SK-N-SH (cell line): Measurements from ENCODE around the gene PERM1.
A peak's percentile ranks its signal among the peaks of the same experiment; 100 is the strongest.

Experiments
- CHD2 ChIP-seq: fragments of 150-350 bp; IDR thresholded peaks from 2 replicates; pipeline ENCODE4 v1.6.1; 2018; ENCODE audit warnings: low read length; ENCODE audit not compliant: partially characterized antibody
- JUND ChIP-seq: IDR thresholded peaks from 2 replicates; pipeline ENCODE4 v1.4.0; 2012
- POLR2AphosphoS5 ChIP-seq: IDR thresholded peaks from 2 replicates; pipeline ENCODE4 v1.6.1; 2012; ENCODE audit warnings: low read depth, low read length
- RCOR1 ChIP-seq: fragments of 150-350 bp; IDR thresholded peaks from 2 replicates; pipeline ENCODE4 v1.6.1; 2017; ENCODE audit warnings: antibody characterized with exemption, low read length
- SIN3A ChIP-seq: IDR thresholded peaks from 2 replicates; pipeline ENCODE4 v1.6.1; 2012; ENCODE audit warnings: low read depth, mild to moderate bottlenecking, low read length, moderate library complexity, borderline replicate concordance
- TAF1 ChIP-seq: IDR thresholded peaks from 2 replicates; pipeline ENCODE4 v1.6.1; 2012; ENCODE audit warnings: low read depth, mild to moderate bottlenecking, low read length, moderate library complexity, borderline replicate concordance
- TCF12 ChIP-seq: IDR thresholded peaks from 2 replicates; pipeline ENCODE4 v1.4.0; 2012
- YY1 ChIP-seq: IDR thresholded peaks from 2 replicates; pipeline ENCODE4 v1.4.0; 2012; ENCODE audit warnings: low read depth, mild to moderate bottlenecking
- TF ChIP-seq, protein P1 (sequence below): fragments of 200-600 bp; sonication (generic); IDR thresholded peaks from 2 replicates; pipeline ENCODE4 v1.6.1; 2017; ENCODE audit warnings: antibody characterized with exemption, mild to moderate bottlenecking, moderate library complexity
- TF ChIP-seq, protein P2 (sequence below): IDR thresholded peaks from 2 replicates; pipeline ENCODE4 v1.4.0; 2012; ENCODE audit warnings: low read depth
- TF ChIP-seq, protein P3 (sequence below): IDR thresholded peaks from 2 replicates; pipeline ENCODE4 v1.4.0; 2012; ENCODE audit warnings: low read depth, borderline replicate concordance

DNA sequence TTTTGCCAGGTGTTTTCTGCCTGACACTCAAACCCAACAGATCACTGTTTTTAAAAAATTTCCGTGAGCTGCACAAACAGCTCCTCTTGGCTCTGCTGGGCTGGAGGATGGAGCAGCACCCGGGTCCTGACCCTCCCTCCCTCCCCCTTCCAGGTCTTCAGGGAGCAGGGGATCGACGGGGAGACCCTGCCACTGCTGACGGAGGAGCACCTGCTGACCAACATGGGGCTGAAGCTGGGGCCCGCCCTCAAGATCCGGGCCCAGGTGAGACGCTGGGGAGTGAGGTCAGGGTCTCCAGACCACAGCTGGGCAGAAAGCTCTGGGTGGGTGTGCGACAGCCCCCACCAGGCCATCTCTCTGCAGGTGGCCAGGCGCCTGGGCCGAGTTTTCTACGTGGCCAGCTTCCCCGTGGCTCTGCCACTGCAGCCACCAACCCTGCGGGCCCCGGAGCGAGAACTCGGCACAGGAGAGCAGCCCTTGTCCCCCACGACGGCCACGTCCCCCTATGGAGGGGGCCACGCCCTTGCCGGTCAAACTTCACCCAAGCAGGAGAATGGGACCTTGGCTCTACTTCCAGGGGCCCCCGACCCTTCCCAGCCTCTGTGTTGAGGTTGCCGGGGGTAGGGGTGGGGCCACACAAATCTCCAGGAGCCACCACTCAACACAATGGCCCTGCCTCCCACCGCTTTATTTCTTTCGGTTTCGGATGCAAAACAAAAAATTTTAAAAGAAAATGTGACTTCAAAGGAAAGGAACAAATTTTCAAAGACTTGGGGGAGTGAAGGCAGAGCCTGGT lies 38.1 kb downstream of the PERM1 start:
- TF ChIP-seq, protein P1, sequence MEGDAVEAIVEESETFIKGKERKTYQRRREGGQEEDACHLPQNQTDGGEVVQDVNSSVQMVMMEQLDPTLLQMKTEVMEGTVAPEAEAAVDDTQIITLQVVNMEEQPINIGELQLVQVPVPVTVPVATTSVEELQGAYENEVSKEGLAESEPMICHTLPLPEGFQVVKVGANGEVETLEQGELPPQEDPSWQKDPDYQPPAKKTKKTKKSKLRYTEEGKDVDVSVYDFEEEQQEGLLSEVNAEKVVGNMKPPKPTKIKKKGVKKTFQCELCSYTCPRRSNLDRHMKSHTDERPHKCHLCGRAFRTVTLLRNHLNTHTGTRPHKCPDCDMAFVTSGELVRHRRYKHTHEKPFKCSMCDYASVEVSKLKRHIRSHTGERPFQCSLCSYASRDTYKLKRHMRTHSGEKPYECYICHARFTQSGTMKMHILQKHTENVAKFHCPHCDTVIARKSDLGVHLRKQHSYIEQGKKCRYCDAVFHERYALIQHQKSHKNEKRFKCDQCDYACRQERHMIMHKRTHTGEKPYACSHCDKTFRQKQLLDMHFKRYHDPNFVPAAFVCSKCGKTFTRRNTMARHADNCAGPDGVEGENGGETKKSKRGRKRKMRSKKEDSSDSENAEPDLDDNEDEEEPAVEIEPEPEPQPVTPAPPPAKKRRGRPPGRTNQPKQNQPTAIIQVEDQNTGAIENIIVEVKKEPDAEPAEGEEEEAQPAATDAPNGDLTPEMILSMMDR = no peak
- no peak for TF ChIP-seq YY1
- TF ChIP-seq, protein P2, sequence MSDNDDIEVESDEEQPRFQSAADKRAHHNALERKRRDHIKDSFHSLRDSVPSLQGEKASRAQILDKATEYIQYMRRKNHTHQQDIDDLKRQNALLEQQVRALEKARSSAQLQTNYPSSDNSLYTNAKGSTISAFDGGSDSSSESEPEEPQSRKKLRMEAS = no peak
- TF ChIP-seq TCF12 = no peak
- TF ChIP-seq POLR2AphosphoS5 = no peak
- no peak for TF ChIP-seq JUND
- TF ChIP-seq CHD2 = peak; percentile 0
- TF ChIP-seq TAF1 = no peak
- TF ChIP-seq, protein P3, sequence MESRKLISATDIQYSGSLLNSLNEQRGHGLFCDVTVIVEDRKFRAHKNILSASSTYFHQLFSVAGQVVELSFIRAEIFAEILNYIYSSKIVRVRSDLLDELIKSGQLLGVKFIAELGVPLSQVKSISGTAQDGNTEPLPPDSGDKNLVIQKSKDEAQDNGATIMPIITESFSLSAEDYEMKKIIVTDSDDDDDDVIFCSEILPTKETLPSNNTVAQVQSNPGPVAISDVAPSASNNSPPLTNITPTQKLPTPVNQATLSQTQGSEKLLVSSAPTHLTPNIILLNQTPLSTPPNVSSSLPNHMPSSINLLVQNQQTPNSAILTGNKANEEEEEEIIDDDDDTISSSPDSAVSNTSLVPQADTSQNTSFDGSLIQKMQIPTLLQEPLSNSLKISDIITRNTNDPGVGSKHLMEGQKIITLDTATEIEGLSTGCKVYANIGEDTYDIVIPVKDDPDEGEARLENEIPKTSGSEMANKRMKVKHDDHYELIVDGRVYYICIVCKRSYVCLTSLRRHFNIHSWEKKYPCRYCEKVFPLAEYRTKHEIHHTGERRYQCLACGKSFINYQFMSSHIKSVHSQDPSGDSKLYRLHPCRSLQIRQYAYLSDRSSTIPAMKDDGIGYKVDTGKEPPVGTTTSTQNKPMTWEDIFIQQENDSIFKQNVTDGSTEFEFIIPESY = no peak
- no peak for TF ChIP-seq SIN3A
- no peak for TF ChIP-seq RCOR1
